ENCODE results near the gene HSCB. TPM values are rescaled to one million over a fixed set of nuclear protein-coding genes. Genes with fewer than 3 reads are reported as not detected.
"Not testable (repeated sequence)": the region's sequence is repeated elsewhere in the genome, so short reads cannot be mapped to it uniquely, and the experiment has no call there.

Gene HSCB
- polyA plus RNA-seq, 1 donor from 2014 or later: 22.4 TPM

DNA sequence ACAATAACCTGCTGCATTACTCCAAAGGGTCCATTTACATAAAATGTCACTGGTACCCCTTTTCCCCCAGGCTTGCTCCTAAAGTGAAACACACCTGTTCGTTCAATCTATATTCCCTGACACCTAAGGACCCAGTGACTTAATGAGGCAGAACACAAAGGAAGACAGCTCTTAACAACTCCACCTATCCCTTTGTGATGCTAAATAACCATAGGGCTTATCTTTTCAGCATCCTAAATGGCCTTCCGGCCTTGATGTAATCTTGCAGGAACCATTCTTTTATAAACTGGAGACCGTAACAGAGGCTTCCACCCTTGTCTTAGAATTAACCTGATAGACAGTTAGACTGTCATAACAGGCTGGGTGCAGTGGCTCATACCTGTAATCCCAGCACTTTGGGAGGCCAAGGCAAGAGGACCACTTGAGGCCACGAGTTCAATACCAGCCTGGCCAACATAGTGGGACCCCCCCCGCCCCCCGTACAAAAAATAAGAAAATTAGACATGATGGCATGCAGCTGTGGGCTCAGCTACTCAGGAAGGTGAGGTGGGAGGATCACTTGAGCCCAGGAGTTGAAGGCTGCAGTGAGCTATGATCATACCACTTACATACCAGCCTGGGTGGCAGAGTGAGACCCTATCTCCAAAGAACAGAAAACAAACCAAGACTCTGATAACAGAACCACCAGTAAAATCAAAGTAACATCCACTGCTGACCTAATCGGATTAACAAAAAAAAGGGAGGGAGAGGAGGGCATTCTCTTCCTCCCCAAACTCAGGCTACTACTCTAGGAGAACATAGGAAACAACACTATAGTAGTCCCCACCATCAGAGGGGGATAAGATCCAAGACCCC is 5.3 kb upstream of the HSCB start:
- no peaks in the 10 kb centered on the region for H3K36me3 ChIP-seq (ENCODE audit: insufficient read depth, low read length)
- no peaks in the 10 kb centered on the region for H3K79me2 ChIP-seq (replicated peaks; ENCODE audit: insufficient read depth, low read length)
- H3K27ac ChIP-seq (ENCODE audit: low read length): no peak overlapping the region
- H3F3A ChIP-seq (ENCODE audit: insufficient read depth, low read length, poor library complexity, severe bottlenecking): no peaks in the 10 kb centered on the region
- H3K9ac ChIP-seq (ENCODE audit: low read length): no peak overlapping the region
- H3K9me3 ChIP-seq (ENCODE audit: low read length): no peaks in the 10 kb centered on the region
- no peak overlapping the region for H2AFZ ChIP-seq (ENCODE audit: low read depth, low read length)
- TF ChIP-seq, protein P1, sequence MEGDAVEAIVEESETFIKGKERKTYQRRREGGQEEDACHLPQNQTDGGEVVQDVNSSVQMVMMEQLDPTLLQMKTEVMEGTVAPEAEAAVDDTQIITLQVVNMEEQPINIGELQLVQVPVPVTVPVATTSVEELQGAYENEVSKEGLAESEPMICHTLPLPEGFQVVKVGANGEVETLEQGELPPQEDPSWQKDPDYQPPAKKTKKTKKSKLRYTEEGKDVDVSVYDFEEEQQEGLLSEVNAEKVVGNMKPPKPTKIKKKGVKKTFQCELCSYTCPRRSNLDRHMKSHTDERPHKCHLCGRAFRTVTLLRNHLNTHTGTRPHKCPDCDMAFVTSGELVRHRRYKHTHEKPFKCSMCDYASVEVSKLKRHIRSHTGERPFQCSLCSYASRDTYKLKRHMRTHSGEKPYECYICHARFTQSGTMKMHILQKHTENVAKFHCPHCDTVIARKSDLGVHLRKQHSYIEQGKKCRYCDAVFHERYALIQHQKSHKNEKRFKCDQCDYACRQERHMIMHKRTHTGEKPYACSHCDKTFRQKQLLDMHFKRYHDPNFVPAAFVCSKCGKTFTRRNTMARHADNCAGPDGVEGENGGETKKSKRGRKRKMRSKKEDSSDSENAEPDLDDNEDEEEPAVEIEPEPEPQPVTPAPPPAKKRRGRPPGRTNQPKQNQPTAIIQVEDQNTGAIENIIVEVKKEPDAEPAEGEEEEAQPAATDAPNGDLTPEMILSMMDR (IDR thresholded peaks at IDR 0.05; ENCODE audit: poor library complexity, severe bottlenecking): no peak
- no peak for TF ChIP-seq TAF1 (IDR thresholded peaks at IDR 0.05; ENCODE audit: low read depth)
- TF ChIP-seq RAD21 (conservative IDR thresholded peaks at IDR 0.05): no peak
- TF ChIP-seq, protein P2, sequence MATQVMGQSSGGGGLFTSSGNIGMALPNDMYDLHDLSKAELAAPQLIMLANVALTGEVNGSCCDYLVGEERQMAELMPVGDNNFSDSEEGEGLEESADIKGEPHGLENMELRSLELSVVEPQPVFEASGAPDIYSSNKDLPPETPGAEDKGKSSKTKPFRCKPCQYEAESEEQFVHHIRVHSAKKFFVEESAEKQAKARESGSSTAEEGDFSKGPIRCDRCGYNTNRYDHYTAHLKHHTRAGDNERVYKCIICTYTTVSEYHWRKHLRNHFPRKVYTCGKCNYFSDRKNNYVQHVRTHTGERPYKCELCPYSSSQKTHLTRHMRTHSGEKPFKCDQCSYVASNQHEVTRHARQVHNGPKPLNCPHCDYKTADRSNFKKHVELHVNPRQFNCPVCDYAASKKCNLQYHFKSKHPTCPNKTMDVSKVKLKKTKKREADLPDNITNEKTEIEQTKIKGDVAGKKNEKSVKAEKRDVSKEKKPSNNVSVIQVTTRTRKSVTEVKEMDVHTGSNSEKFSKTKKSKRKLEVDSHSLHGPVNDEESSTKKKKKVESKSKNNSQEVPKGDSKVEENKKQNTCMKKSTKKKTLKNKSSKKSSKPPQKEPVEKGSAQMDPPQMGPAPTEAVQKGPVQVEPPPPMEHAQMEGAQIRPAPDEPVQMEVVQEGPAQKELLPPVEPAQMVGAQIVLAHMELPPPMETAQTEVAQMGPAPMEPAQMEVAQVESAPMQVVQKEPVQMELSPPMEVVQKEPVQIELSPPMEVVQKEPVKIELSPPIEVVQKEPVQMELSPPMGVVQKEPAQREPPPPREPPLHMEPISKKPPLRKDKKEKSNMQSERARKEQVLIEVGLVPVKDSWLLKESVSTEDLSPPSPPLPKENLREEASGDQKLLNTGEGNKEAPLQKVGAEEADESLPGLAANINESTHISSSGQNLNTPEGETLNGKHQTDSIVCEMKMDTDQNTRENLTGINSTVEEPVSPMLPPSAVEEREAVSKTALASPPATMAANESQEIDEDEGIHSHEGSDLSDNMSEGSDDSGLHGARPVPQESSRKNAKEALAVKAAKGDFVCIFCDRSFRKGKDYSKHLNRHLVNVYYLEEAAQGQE (IDR thresholded peaks at IDR 0.05; ENCODE audit: borderline replicate concordance): no peak
- no peak for TF ChIP-seq EP300 (conservative IDR thresholded peaks at IDR 0.05; ENCODE audit: poor library complexity, severe bottlenecking)
- TF ChIP-seq EZH2 (IDR thresholded peaks at IDR 0.05; ENCODE audit: borderline replicate concordance, insufficient read depth, low read length, poor library complexity, severe bottlenecking): no peak
- TF ChIP-seq MXI1 (conservative IDR thresholded peaks at IDR 0.05; ENCODE audit: poor library complexity, severe bottlenecking): no peak
- TF ChIP-seq POLR2AphosphoS5 (IDR thresholded peaks at IDR 0.05): no peak
- TF ChIP-seq SMC3 (conservative IDR thresholded peaks at IDR 0.05; ENCODE audit: poor library complexity): no peak
- H3K4me3 ChIP-seq (ENCODE audit: low read length): no peak overlapping the region
- H3K9me2 ChIP-seq (ENCODE audit: insufficient read depth, low read length): no peaks in the 10 kb centered on the region
- H3K4me2 ChIP-seq (ENCODE audit: low read length): no peak overlapping the region
- no peaks in the 10 kb centered on the region for H3K27me3 ChIP-seq (ENCODE audit: insufficient read depth, low read depth, low read length)
- H4K20me1 ChIP-seq (ENCODE audit: insufficient read depth): no peaks in the 10 kb centered on the region

DNA sequence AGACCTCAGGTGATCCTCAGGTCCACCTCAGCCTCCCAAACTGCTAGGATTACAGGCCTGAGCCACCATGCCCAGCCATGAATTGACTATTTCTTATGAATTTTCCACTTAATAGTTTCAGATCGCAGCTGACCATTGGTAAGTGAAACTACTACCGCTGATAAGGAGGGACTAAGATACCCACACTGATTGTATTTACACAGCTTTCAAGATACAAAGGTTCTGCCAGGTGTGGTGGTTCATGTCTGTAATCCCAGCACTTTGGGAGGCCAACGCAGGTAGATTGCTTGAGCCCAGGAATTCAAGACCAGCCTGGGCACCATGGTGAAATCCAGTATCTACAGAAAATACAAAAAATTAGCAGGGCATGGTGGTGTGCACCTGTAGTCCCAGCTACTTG is 4.1 kb upstream of the HSCB start:
- H3K9me3 ChIP-seq (ENCODE audit: low read length): no peaks in the 10 kb centered on the region
- H3K4me2 ChIP-seq (ENCODE audit: low read length): no peak overlapping the region
- H3K27ac ChIP-seq (ENCODE audit: low read length): no peak overlapping the region
- no peak overlapping the region for H2AFZ ChIP-seq (ENCODE audit: low read depth, low read length)
- H3K27me3 ChIP-seq (ENCODE audit: insufficient read depth, low read depth, low read length): no peaks in the 10 kb centered on the region
- H3K36me3 ChIP-seq (ENCODE audit: insufficient read depth, low read length): no peaks in the 10 kb centered on the region
- no peak overlapping the region for H3K9ac ChIP-seq (ENCODE audit: low read length)
- H3K4me3 ChIP-seq (ENCODE audit: low read length): no peak overlapping the region
- H3K9me2 ChIP-seq (ENCODE audit: insufficient read depth, low read length): no peaks in the 10 kb centered on the region
- TF ChIP-seq POLR2AphosphoS5 (IDR thresholded peaks at IDR 0.05) (no peak), SMC3 (conservative IDR thresholded peaks at IDR 0.05; ENCODE audit: poor library complexity) (no peak), EP300 (conservative IDR thresholded peaks at IDR 0.05; ENCODE audit: poor library complexity, severe bottlenecking) (no peak), TAF1 (IDR thresholded peaks at IDR 0.05; ENCODE audit: low read depth) (no peak), EZH2 (IDR thresholded peaks at IDR 0.05; ENCODE audit: borderline replicate concordance, insufficient read depth, low read length, poor library complexity, severe bottlenecking) (no peak), RAD21 (conservative IDR thresholded peaks at IDR 0.05) (no peak), MXI1 (conservative IDR thresholded peaks at IDR 0.05; ENCODE audit: poor library complexity, severe bottlenecking) (no peak)
- TF ChIP-seq, protein P1 (IDR thresholded peaks at IDR 0.05; ENCODE audit: poor library complexity, severe bottlenecking): no peak
- TF ChIP-seq, protein P2 (IDR thresholded peaks at IDR 0.05; ENCODE audit: borderline replicate concordance): no peak
- H4K20me1 ChIP-seq (ENCODE audit: insufficient read depth): no peaks in the 10 kb centered on the region
- H3K79me2 ChIP-seq (replicated peaks; ENCODE audit: insufficient read depth, low read length): no peaks in the 10 kb centered on the region
- no peaks in the 10 kb centered on the region for H3F3A ChIP-seq (ENCODE audit: insufficient read depth, low read length, poor library complexity, severe bottlenecking)

DNA sequence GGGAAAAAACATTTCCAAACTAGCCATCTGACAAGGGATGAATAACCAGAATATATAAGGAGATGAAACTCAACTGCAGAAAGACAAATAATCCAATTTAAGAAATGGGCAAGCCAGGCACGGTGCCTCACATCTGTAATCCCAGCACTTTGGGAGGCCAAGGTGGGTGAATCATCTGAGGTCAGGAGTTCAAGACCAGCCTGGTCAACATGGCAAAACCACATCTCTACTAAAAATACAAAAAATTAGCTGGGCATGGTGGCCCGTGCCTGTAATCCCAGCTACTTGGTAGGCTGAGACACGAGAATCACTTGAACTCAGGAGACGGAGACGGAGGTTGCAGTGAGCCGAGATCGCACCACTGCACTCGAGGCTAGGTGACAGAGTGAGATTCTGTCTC is 3.0 kb upstream of the HSCB start:
- not testable (repeated sequence) for H3K27me3 ChIP-seq (ENCODE audit: insufficient read depth, low read depth, low read length); H3K4me3 ChIP-seq (ENCODE audit: low read length); H3K9ac ChIP-seq (ENCODE audit: low read length); H3K27ac ChIP-seq (ENCODE audit: low read length); H3K4me2 ChIP-seq (ENCODE audit: low read length); H3K9me3 ChIP-seq (ENCODE audit: low read length); H4K20me1 ChIP-seq (ENCODE audit: insufficient read depth); H3K36me3 ChIP-seq (ENCODE audit: insufficient read depth, low read length); H3F3A ChIP-seq (ENCODE audit: insufficient read depth, low read length, poor library complexity, severe bottlenecking); H3K9me2 ChIP-seq (ENCODE audit: insufficient read depth, low read length); H2AFZ ChIP-seq (ENCODE audit: low read depth, low read length); H3K79me2 ChIP-seq (replicated peaks; ENCODE audit: insufficient read depth, low read length)

Data from neural cell (in vitro differentiated cells).